Placental pericyte (primary cell): Measurements from ENCODE around the gene TMLHE. TPM values are rescaled to one million over a fixed set of nuclear protein-coding genes. Genes with fewer than 3 reads are reported as not detected.

Experiments used
- small RNA-seq: library from RNA; depleted of rRNA; stranded (forward); fragments of <200 nt; gene quantifications from one replicate; pipeline ENCODE3, GENCODE V24; 2012; ENCODE audit warnings: low replicate concordance
- total RNA-seq: library from RNA; depleted of rRNA; stranded (reverse); fragments of >200 nt; gene quantifications from 2 replicates; pipeline ENCODE4 v1.2.3, GENCODE V29; 2012

The TMLHE gene
- total RNA-seq, result 10.7 and 12.2 TPM in 2 replicates

GRCh38 chrX:155612312-155613224 is at the start of gene TMLHE, which contains the start of gene SPRY3:
Gene TMLHE (minus strand): TSS chrX:155612952. CDS start chrX:155545276, 67,676 bp downstream.
Gene SPRY3 (plus strand): TSS chrX:155612586.

GRCh38 chrX:155458471-155458870 is 154.3 kb downstream of the TMLHE start, which contains the start of gene F8A3:
Gene F8A3 (minus strand): TSS chrX:155458620. CDS start chrX:155458600, 20 bp downstream.

Small RNA genes lying within 50 kb of the gene (small RNA-seq; reads per million reads assigned to genes)
- gene MIR1184-3, result not detected

Other genes starting within 250 kb of the TMLHE start
- not detected in 2 replicates for gene F8A2, start 230.9 kb downstream of the TMLHE start, total RNA-seq
- 0.44 and 2.3 TPM in 2 replicates for gene F8A3, start 154.3 kb downstream of the TMLHE start, total RNA-seq
- gene SPRY3, start 366 bp downstream of the TMLHE start, total RNA-seq, result 0.22 and 0.43 TPM in 2 replicates